GM12872 (cell line): ENCODE data around the gene LMO1.

Experiments
- TF ChIP-seq, protein P1 (sequence below): IDR thresholded peaks from 3 replicates; pipeline ENCODE4 v1.5.1; 2011; ENCODE audit warnings: low read depth, mild to moderate bottlenecking, low read length, moderate library complexity; ENCODE audit not compliant: insufficient read depth

Gene LMO1

DNA sequence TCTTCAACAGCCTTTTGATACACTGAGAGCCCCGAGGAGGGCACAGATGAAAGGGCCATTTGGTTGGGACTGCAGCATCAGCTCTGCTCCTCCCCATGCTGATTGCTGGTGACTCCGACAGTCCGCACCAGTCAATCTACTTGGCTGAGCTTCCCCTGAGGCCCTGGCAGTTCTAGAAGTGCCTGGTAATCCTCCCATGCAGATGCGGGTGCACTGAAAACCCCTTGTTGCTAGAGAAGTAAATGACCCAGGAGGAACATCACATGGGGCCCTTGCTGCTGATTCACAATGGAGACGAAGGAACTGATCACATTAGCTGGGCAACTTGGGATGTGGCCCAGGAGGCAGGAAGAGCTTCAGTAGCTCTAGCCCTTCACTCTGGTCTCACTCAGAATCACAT, 59.7 kb downstream of the LMO1 start:
- TF ChIP-seq, protein P1, sequence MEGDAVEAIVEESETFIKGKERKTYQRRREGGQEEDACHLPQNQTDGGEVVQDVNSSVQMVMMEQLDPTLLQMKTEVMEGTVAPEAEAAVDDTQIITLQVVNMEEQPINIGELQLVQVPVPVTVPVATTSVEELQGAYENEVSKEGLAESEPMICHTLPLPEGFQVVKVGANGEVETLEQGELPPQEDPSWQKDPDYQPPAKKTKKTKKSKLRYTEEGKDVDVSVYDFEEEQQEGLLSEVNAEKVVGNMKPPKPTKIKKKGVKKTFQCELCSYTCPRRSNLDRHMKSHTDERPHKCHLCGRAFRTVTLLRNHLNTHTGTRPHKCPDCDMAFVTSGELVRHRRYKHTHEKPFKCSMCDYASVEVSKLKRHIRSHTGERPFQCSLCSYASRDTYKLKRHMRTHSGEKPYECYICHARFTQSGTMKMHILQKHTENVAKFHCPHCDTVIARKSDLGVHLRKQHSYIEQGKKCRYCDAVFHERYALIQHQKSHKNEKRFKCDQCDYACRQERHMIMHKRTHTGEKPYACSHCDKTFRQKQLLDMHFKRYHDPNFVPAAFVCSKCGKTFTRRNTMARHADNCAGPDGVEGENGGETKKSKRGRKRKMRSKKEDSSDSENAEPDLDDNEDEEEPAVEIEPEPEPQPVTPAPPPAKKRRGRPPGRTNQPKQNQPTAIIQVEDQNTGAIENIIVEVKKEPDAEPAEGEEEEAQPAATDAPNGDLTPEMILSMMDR = no peak

DNA sequence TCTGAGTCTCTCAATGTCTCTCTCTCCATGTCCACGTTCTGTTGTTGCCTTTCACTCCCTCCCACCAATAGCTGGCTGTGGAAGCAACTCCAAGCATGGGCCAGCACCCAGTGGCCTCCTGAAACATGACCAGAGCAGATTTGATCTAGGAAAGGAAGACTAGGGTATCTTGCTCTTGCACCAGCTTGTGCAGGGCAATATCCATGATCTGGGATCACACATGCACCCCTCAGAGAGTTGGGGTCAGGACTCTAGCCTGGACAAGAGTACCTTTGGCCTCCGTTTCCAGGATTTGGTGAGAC, 60.3 kb downstream of the LMO1 start:
- TF ChIP-seq, protein P1 = no peak

DNA sequence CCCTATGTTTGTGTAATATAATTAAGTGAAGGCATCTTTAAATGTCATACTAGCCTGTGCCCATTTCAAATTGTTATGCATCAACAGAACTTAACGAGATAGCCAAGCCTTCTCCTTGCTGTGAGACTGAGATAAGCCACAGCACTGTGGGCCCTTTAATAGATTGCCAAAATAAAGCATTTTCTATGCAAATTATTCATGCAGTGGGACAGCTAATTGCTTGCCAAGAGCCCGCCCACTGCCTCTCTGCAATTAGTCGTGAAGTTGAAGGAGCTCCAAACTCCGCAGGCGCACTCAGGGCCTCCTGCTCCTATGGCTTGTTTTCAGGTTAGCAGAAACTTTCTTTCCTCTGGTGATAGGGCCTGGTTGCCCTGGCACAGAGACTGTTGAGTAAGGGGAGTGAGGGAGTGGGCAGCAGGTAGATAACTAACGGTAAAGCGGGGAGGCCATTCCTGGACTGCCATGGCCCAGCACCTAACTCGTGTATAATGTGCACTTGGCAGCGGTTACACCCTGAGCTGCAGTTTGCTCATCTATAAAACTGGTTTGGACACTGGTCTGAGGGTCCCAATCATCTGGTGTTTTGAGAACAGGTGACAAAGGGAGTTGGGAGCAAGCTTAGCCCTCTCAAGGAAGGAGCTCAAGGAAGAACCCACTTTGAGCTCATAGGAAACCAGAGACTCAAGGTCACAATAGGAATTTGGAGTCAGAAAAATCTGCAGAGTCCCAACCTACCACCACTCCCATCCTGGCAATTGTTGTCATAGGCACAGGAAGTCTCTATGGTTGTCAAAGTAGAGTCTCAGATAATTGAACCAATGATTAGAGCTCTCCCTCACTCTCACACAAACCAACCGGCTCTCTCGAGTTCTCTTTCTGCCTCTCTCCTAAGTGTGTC, 60.9 kb downstream of the LMO1 start:
- TF ChIP-seq, protein P1 = no peak

DNA sequence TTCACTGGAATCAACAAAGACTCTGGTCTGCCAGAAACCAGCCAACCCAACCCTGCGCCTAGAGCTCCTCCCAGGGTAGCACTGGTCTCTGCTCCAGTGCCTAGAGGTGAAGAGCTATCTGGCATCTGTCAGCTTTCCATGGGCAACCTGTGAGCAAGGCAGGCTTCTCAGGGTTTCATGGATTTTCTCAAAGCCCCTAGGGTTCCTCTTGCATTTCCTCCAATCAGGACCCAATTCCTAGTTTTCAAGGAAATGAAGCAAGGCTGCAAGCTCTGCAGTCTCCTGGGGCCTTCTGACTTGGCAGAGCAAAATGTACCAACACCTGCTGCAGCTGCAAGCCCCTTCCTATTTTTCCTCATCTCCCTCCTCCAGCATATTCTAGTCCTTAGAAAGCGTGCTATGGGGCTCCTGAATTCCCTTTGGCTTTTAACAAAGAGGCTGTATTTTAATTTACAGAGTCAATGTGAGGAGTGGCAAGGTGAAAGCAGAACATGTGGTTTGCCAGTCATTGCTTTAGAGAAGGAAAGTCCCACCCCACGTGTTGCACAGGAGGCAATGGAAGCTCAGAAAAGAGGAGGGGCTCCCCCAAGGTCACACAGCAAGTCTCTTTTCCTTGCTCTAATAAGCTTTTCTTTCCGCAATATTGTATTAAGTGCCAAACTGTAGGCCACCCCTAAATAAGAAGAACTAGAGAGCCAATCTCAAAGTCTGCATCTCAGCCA, 61.9 kb downstream of the LMO1 start:
- TF ChIP-seq, protein P1 = no peak

DNA sequence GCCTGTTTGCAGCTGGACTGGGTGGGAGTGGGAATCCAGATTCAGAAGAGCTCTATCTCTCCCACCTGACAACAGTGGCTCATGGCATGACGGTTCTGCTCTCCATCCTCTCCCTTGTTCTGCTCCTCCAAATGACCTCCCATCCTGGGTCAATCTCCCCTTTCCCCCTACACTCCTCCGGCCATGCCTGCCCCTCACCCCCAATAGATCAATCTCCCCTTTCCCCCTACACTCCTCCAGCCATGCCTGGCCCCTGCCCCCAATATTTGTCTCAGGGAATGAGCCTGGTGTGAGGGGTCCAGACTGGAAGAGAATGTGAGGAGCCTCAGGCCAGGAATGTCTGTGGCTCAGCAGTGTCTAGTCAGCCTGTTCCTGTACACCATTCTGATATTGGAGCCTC, 64.0 kb downstream of the LMO1 start:
- TF ChIP-seq, protein P1 = no peak

DNA sequence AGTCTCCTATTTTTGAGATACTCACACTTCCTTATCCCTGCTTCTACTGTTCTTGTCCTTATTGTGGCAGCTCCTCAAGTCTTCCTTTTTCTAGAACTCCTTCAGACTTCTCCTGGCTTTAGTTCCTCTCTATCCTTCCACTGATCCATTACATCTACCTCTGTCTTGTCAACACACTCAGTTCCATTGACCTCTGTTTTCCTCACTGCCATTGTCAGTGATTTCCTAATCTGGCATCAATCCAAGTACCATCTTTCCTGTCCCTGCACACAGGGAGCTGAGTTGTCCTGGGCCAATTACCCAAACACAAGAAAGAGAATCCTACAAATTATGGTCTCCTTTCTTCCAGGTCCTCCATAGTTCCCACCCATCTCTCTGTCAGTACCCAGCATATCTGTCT, 66.9 kb downstream of the LMO1 start:
- TF ChIP-seq, protein P1 = no peak

DNA sequence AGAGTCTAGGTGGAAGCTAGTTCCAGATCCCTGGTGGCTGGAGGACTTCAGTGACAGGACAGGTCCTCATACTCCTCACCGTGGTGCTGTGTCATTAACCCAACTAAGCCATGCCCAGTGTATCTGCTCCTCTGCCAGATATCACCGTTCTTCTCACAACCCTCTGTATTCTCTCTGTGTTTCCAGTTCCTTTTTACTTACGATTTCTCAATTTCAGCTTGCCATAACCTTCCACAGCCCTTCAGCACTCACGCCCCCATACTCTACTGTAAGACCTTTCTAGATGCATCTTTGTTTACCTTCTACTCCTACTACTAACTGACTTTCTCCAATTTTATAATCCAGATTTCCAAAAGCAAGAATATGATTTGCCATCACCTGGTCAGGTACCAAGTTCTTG, 68.7 kb downstream of the LMO1 start:
- TF ChIP-seq, protein P1 = no peak
